Measurements from ENCODE around the gene ADRB2. TPM values are rescaled to one million over a fixed set of nuclear protein-coding genes. Genes with fewer than 3 reads are reported as not detected.
A peak's percentile ranks its signal among the peaks of the same experiment; 100 is the strongest.

Gene ADRB2
- total RNA-seq, 2 experiments from 2014 or later, result 4.4 to 16.8 TPM

- H3K9me3 ChIP-seq (ENCODE audit: low read length), result no peaks in the 10 kb centered on the region
- H3K4me1 ChIP-seq (ENCODE audit: insufficient read depth, low read length, poor library complexity, severe bottlenecking), result peaks cover 70% of the 10 kb centered on the region
- DNase-seq (ENCODE audit: low spot score), result no peak
- no peaks in the 10 kb centered on the region for H3K9me2 ChIP-seq (ENCODE audit: insufficient read depth, low read length)
- ChIA-PET POLR2A (interaction anchor here (1.4 to 2.7 kb wide), 6 partner anchors 17 to 105 kb away, joined by 3 to 13 read pairs (median 6); no protein-coding TSS in a partner anchor), CTCF (ENCODE audit: unreplicated experiment) (interaction anchor here (0.9 to 1.0 kb wide), 2 partner anchors 17 to 20 kb away, joined by 3 read pairs; no protein-coding TSS in a partner anchor)
- TF ChIP-seq CTCF (conservative IDR thresholded peaks at IDR 0.05; ENCODE audit: low read length), result no peak
- no peak for TF ChIP-seq EZH2phosphoT487 (IDR thresholded peaks at IDR 0.05; ENCODE audit: borderline replicate concordance, low read depth, low read length)
- peak overlapping the region; percentile 93 for H3K27ac ChIP-seq (ENCODE audit: low read depth, low read length, poor library complexity, severe bottlenecking)
- no peaks in the 10 kb centered on the region for H4K20me1 ChIP-seq (ENCODE audit: insufficient read depth, low read length)
- peak overlapping the region; percentile 70 for H3K4me3 ChIP-seq (ENCODE audit: low read depth, low read length, poor library complexity, severe bottlenecking)
- intact Hi-C loops (cut with micrococcal nuclease; ENCODE audit: unreplicated experiment), result no loop called here
- BruUV-seq (replicated peaks), result no TSS peak
- H3K36me3 ChIP-seq (ENCODE audit: insufficient read depth, low read length), result no peaks in the 10 kb centered on the region
- H2AFZ ChIP-seq (ENCODE audit: low read length), result peak overlapping the region; percentile 83; the same call in 1 of the 2 replicates
- peak overlapping the region; percentile 90 for H3K4me2 ChIP-seq (ENCODE audit: low read length)
- no peaks in the 10 kb centered on the region for H3K79me2 ChIP-seq (ENCODE audit: insufficient read depth, low read depth, low read length)
These were observed 15.6 kb upstream of the ADRB2 start for GRCh38 chr5:148810823-148811222.

GRCh38 chr5:148811756-148812155, 14.7 kb upstream of the ADRB2 start:
- POLR2A ChIA-PET, result interaction anchor here (0.7 to 2.7 kb wide), 6 partner anchors 17 to 104 kb away, joined by 3 to 13 read pairs (median 6); no protein-coding TSS in a partner anchor
- Histone ChIP-seq H3K4me2 (ENCODE audit: low read length) (peak overlapping the region; percentile 40; the same call in 1 of the 2 replicates), H2AFZ (ENCODE audit: low read length) (peak overlapping the region; percentile 50; the same call in 1 of the 2 replicates), H3K79me2 (ENCODE audit: insufficient read depth, low read depth, low read length) (no peaks in the 10 kb centered on the region), H4K20me1 (ENCODE audit: insufficient read depth, low read length) (no peaks in the 10 kb centered on the region), H3K36me3 (ENCODE audit: insufficient read depth, low read length) (no peaks in the 10 kb centered on the region), H3K9me2 (ENCODE audit: insufficient read depth, low read length) (no peaks in the 10 kb centered on the region), H3K4me3 (ENCODE audit: low read depth, low read length, poor library complexity, severe bottlenecking) (no peak overlapping the region), H3K9me3 (ENCODE audit: low read length) (no peaks in the 10 kb centered on the region), H3K27ac (ENCODE audit: low read depth, low read length, poor library complexity, severe bottlenecking) (no peak overlapping the region), H3K4me1 (ENCODE audit: insufficient read depth, low read length, poor library complexity, severe bottlenecking) (peaks cover 70% of the 10 kb centered on the region)
- no TSS peak for BruUV-seq (replicated peaks)
- DNase-seq (ENCODE audit: low spot score), result no peak
- intact Hi-C loops (cut with micrococcal nuclease; ENCODE audit: unreplicated experiment), result no loop called here
- CTCF ChIA-PET (ENCODE audit: unreplicated experiment), result no interaction called here
- no peak for TF ChIP-seq CTCF (conservative IDR thresholded peaks at IDR 0.05; ENCODE audit: low read length)
- TF ChIP-seq EZH2phosphoT487 (IDR thresholded peaks at IDR 0.05; ENCODE audit: borderline replicate concordance, low read depth, low read length), result no peak

- intact Hi-C loops (cut with micrococcal nuclease; ENCODE audit: unreplicated experiment), result no loop called here
- no peaks in the 10 kb centered on the region for H3K9me2 ChIP-seq (ENCODE audit: insufficient read depth, low read length)
- H3K4me2 ChIP-seq (ENCODE audit: low read length), result peak overlapping the region; percentile 77
These were observed 11.3 kb upstream of the ADRB2 start for GRCh38 chr5:148815086-148815485.

More at GRCh38 chr5:148815086-148815485, 11.3 kb upstream of the ADRB2 start:
- BruUV-seq (replicated peaks), result no TSS peak
- Histone ChIP-seq H4K20me1 (ENCODE audit: insufficient read depth, low read length) (no peaks in the 10 kb centered on the region), H3K27ac (ENCODE audit: low read depth, low read length, poor library complexity, severe bottlenecking) (peak overlapping the region; percentile 74), H3K79me2 (ENCODE audit: insufficient read depth, low read depth, low read length) (no peaks in the 10 kb centered on the region), H3K4me3 (ENCODE audit: low read depth, low read length, poor library complexity, severe bottlenecking) (no peak overlapping the region), H3K36me3 (ENCODE audit: insufficient read depth, low read length) (no peaks in the 10 kb centered on the region), H3K4me1 (ENCODE audit: insufficient read depth, low read length, poor library complexity, severe bottlenecking) (peaks cover 64% of the 10 kb centered on the region), H3K9me3 (ENCODE audit: low read length) (no peaks in the 10 kb centered on the region), H2AFZ (ENCODE audit: low read length) (peak overlapping the region; percentile 37; the same call in 1 of the 2 replicates)
- TF ChIP-seq EZH2phosphoT487 (IDR thresholded peaks at IDR 0.05; ENCODE audit: borderline replicate concordance, low read depth, low read length) (no peak), CTCF (conservative IDR thresholded peaks at IDR 0.05; ENCODE audit: low read length) (no peak)
- CTCF ChIA-PET (ENCODE audit: unreplicated experiment), result interaction anchor here (0.8 kb wide), 1 partner anchor 11 kb away, joined by 3 read pairs; no protein-coding TSS in a partner anchor
- DNase-seq (ENCODE audit: low spot score), result no peak
- POLR2A ChIA-PET, result interaction anchor here (0.6 to 2.6 kb wide), 7 partner anchors 8 to 442 kb away, joined by 3 to 21 read pairs (median 6); partner anchors contain the start of gene ADRB2
